GM23338 (cell line): ENCODE data around the gene NDUFA11. TPM values are rescaled to one million over a fixed set of nuclear protein-coding genes. Genes with fewer than 3 reads are reported as not detected.

Experiments used
- ATAC-seq: fragments of 200-7000 bp; cut with Tn5 transposase; 3 replicates; pipeline ENCODE4 v1.9.1; 2020
- DNase-seq: peaks from one replicate; pipeline ENCODE4 v3.0.0-alpha.2; 2015; ENCODE audit warnings: low spot score
- H2AFZ ChIP-seq: fragments of 200-600 bp; sonication (generic); 2 replicates; pipeline ENCODE4 v1.8.0; 2016; ENCODE audit warnings: antibody characterized with exemption, mild to moderate bottlenecking, moderate library complexity
- H3F3A ChIP-seq: fragments of 200-600 bp; sonication (generic); replicated peaks from 2 replicates; pipeline ENCODE4 v1.8.0; 2017; ENCODE audit warnings: antibody characterized with exemption, mixed run types, low read depth
- H3K27ac ChIP-seq: fragments of 200-600 bp; sonication (generic); 2 replicates; pipeline ENCODE4 v1.6.1; 2016; ENCODE audit warnings: low read depth
- H3K27me3 ChIP-seq: fragments of 200-600 bp; sonication (generic); 2 replicates; pipeline ENCODE4 v1.8.0; 2016; ENCODE audit warnings: mild to moderate bottlenecking, mixed run types, moderate library complexity; ENCODE audit not compliant: insufficient read depth
- H3K36me3 ChIP-seq: fragments of 200-600 bp; sonication (generic); 2 replicates; pipeline ENCODE4 v1.8.0; 2016; ENCODE audit warnings: mild to moderate bottlenecking; ENCODE audit not compliant: insufficient read depth
- H3K4me1 ChIP-seq: fragments of 200-600 bp; sonication (generic); 2 replicates; pipeline ENCODE4 v1.8.0; 2016; ENCODE audit warnings: mild to moderate bottlenecking, moderate library complexity; ENCODE audit not compliant: insufficient read depth
- H3K4me2 ChIP-seq: fragments of 200-600 bp; sonication (generic); 2 replicates; pipeline ENCODE4 v1.7.1; 2017; ENCODE audit warnings: mixed run types
- H3K4me3 ChIP-seq: fragments of 200-600 bp; sonication (generic); 2 replicates; pipeline ENCODE4 v1.6.1; 2016; ENCODE audit warnings: mixed run types
- H3K79me2 ChIP-seq: fragments of 200-600 bp; sonication (generic); replicated peaks from 2 replicates; pipeline ENCODE4 v1.8.0; 2017; ENCODE audit warnings: mild to moderate bottlenecking; ENCODE audit not compliant: insufficient read depth
- H3K9me2 ChIP-seq: fragments of 200-600 bp; sonication (generic); 2 replicates; pipeline ENCODE4 v1.8.0; 2017; ENCODE audit not compliant: insufficient read depth
- H4K20me1 ChIP-seq: fragments of 200-600 bp; sonication (generic); replicated peaks from 2 replicates; pipeline ENCODE4 v1.8.0; 2017; ENCODE audit warnings: mild to moderate bottlenecking; ENCODE audit not compliant: insufficient read depth
- H3K27ac Mint-ChIP-seq: 2 replicates; pipeline ENCODE4 v1.8.0; 2020; ENCODE audit warnings: inconsistent platforms, mild to moderate bottlenecking, moderate library complexity, mixed read lengths
- H3K27me3 Mint-ChIP-seq: 3 replicates; pipeline ENCODE4 v1.8.0; 2022; ENCODE audit warnings: low read depth, mild to moderate bottlenecking, moderate library complexity, mixed read lengths, inconsistent platforms; ENCODE audit not compliant: insufficient read depth, poor library complexity
- H3K36me3 Mint-ChIP-seq: 3 replicates; pipeline ENCODE4 v1.8.0; 2021; ENCODE audit warnings: low read depth, mild to moderate bottlenecking, inconsistent platforms, moderate library complexity, mixed read lengths
- H3K4me1 Mint-ChIP-seq: 3 replicates; pipeline ENCODE4 v1.8.0; 2020; ENCODE audit warnings: mild to moderate bottlenecking, inconsistent platforms, mixed read lengths
- H3K4me3 Mint-ChIP-seq: 3 replicates; pipeline ENCODE4 v1.8.0; 2021; ENCODE audit warnings: moderate library complexity, mild to moderate bottlenecking, inconsistent platforms, mixed read lengths
- H3K9me3 Mint-ChIP-seq: 3 replicates; pipeline ENCODE4 v1.8.0; 2020; ENCODE audit warnings: moderate library complexity, mild to moderate bottlenecking, inconsistent platforms, mixed read lengths
- CREB1 ChIP-seq: fragments of 250-450 bp; sonication (Bioruptor Pico); IDR thresholded peaks from 2 replicates; pipeline ENCODE4 v1.5.0; 2020; ENCODE audit warnings: low read depth, mild to moderate bottlenecking, moderate library complexity
- ETS1 ChIP-seq: IDR thresholded peaks from 2 replicates; pipeline ENCODE4 v1.6.1; 2016; ENCODE audit warnings: antibody characterized with exemption
- EZH2 ChIP-seq: fragments of 200-600 bp; sonication (generic); IDR thresholded peaks from one replicate; pipeline ENCODE4 v1.8.0; 2017; ENCODE audit warnings: antibody characterized with exemption, mild to moderate bottlenecking, low read depth; ENCODE audit not compliant: unreplicated experiment
- EZH2phosphoT487 ChIP-seq: fragments of 200-600 bp; sonication (generic); IDR thresholded peaks from one replicate; pipeline ENCODE4 v1.8.1; 2018; ENCODE audit warnings: antibody characterized with exemption; ENCODE audit not compliant: unreplicated experiment
- NANOG ChIP-seq: IDR thresholded peaks from 2 replicates; pipeline ENCODE4 v1.6.1; 2016; ENCODE audit warnings: antibody characterized with exemption, borderline replicate concordance
- POLR2AphosphoS5 ChIP-seq: IDR thresholded peaks from 2 replicates; pipeline ENCODE4 v1.6.1; 2016; ENCODE audit warnings: antibody characterized with exemption, low read depth
- REST ChIP-seq: IDR thresholded peaks from one replicate; pipeline ENCODE4 v1.6.1; 2018; ENCODE audit warnings: antibody characterized with exemption; ENCODE audit not compliant: unreplicated experiment
- ZNF331 ChIP-seq: fragments of 250-450 bp; sonication (Bioruptor Pico); IDR thresholded peaks from 2 replicates; pipeline ENCODE4 v1.5.0; 2020; ENCODE audit warnings: low read depth, mild to moderate bottlenecking, moderate library complexity
- polyA plus RNA-seq: library from polyadenylated mRNA; unstranded; fragments of >200 nt; fragmentation: Nextera tagmentation; extraction: Ambion mirVana; gene quantifications from 2 replicates; pipeline ENCODE4 v1.2.1, GENCODE V29; 2016
- total RNA-seq: library from RNA; depleted of rRNA; stranded (reverse); fragments of >200 nt; shearing (Covaris generic); gene quantifications from 2 replicates; pipeline ENCODE4 v1.2.3, GENCODE V29; 2014

Gene NDUFA11
- total and polyA plus RNA-seq, 2 experiments from 2014 or later, result 171 to 523 TPM

GRCh38 chr19:5943045-5943444, 39.5 kb upstream of the NDUFA11 start (continued):
- TF ChIP-seq CREB1 (CRISPR knock-in tag), result no peak
- TF ChIP-seq POLR2AphosphoS5, result no peak
- no peak for TF ChIP-seq EZH2phosphoT487
- no peak for TF ChIP-seq ZNF331 (CRISPR knock-in tag)
- TF ChIP-seq NANOG, result no peak

DNA sequence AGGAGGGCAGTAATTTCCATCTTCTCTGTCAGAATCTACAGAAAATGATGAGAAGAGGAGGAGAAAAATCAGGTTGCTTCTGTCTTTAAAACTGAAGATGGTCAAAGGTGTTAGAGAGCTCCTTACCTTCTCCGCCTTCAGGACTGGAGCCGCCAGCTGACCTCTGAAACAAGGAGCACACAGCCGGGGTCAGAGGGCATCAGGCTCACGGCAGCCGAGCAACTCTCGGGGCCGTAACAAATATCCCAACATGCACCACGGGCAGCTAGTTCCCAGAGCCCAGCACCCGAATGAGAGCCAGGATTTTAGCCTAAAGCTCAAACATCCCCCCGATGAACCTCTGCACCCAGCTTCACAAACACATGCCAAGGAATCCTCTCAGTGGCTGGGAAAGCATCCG, 38.1 kb upstream of the NDUFA11 start:
- no peaks in the 10 kb centered on the region for H3F3A ChIP-seq
- H3K4me1 ChIP-seq, result no peaks in the 10 kb centered on the region
- H3K27me3 Mint-ChIP-seq, result peaks cover 18% of the 10 kb centered on the region
- peaks cover 30% of the 10 kb centered on the region for H4K20me1 ChIP-seq
- H3K4me2 ChIP-seq, result no peak overlapping the region
- TF ChIP-seq POLR2AphosphoS5, result no peak
- peaks cover 35% of the 10 kb centered on the region for H3K36me3 Mint-ChIP-seq
- no peak overlapping the region for H2AFZ ChIP-seq
- no peak overlapping the region for H3K27ac ChIP-seq
- peaks cover 30% of the 10 kb centered on the region for H3K4me1 Mint-ChIP-seq
- H3K9me3 Mint-ChIP-seq, result no peaks in the 10 kb centered on the region
- H3K36me3 ChIP-seq, result peaks cover 8% of the 10 kb centered on the region; the same call in 1 of the 2 replicates
- H3K27ac Mint-ChIP-seq, result peak overlapping the region; percentile 79
- ATAC-seq, result no peak
- H3K27me3 ChIP-seq, result no peaks in the 10 kb centered on the region
- H3K79me2 ChIP-seq, result peaks cover 84% of the 10 kb centered on the region
- DNase-seq, result no peak
- no peak overlapping the region for H3K4me3 ChIP-seq
- H3K4me3 Mint-ChIP-seq, result no peak overlapping the region
- no peaks in the 10 kb centered on the region for H3K9me2 ChIP-seq

GRCh38 chr19:5940260-5941208, 36.9 kb upstream of the NDUFA11 start:
- Histone ChIP-seq H3F3A (no peaks in the 10 kb centered on the region), H3K79me2 (peaks cover 75% of the 10 kb centered on the region), H3K9me2 (no peaks in the 10 kb centered on the region), H3K27ac (no peak overlapping the region), H2AFZ (no peak overlapping the region), H3K4me1 (no peaks in the 10 kb centered on the region), H3K4me2 (no peak overlapping the region), H4K20me1 (peaks cover 25% of the 10 kb centered on the region), H3K27me3 (no peaks in the 10 kb centered on the region), H3K4me3 (no peak overlapping the region), H3K36me3 (peaks cover 8% of the 10 kb centered on the region; the same call in 1 of the 2 replicates)
- Mint-ChIP-seq H3K36me3 (peaks cover 38% of the 10 kb centered on the region), H3K4me1 (peaks cover 29% of the 10 kb centered on the region), H3K27ac (no peak overlapping the region), H3K27me3 (peaks cover 19% of the 10 kb centered on the region), H3K9me3 (no peaks in the 10 kb centered on the region), H3K4me3 (no peak overlapping the region)
- no peak for TF ChIP-seq CREB1 (CRISPR knock-in tag)
- DNase-seq (no peak), ATAC-seq (no peak)

DNA sequence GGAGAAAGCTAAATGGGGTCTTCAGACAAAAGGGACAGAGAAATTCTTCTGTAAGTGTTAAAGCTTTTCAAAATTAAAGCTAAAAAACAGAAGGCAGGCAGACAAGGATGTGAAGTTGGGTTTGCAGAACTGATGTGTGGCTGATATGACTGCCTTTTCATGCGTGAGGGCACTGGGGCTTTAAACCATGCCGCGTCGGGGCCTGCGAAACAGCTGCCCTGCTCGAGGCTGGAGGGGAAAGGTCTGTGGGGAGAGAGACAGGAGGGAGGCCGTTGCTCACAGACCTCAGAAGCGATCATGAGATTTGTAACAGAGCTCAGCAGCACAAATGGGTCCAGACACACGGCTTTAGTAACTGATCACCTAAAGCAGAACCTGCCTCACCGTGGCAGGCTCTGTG, 34.0 kb upstream of the NDUFA11 start:
- H3K27ac Mint-ChIP-seq, result no peak overlapping the region
- H3K4me1 Mint-ChIP-seq, result peaks cover 5% of the 10 kb centered on the region; the same call in 1 of the 3 replicates
- H3K36me3 ChIP-seq, result peaks cover 8% of the 10 kb centered on the region; the same call in 1 of the 2 replicates
- H3K27ac ChIP-seq, result no peak overlapping the region
- no peak overlapping the region for H3K4me2 ChIP-seq
- peaks cover 43% of the 10 kb centered on the region for H3K36me3 Mint-ChIP-seq
- H3K9me2 ChIP-seq, result no peaks in the 10 kb centered on the region
- no peak overlapping the region for H3K4me3 Mint-ChIP-seq
- peaks cover 32% of the 10 kb centered on the region for H4K20me1 ChIP-seq
- H3K4me3 ChIP-seq, result no peak overlapping the region
- peaks cover 16% of the 10 kb centered on the region for H3K27me3 Mint-ChIP-seq
- no peaks in the 10 kb centered on the region for H3K27me3 ChIP-seq
- no peak for ATAC-seq
- H3F3A ChIP-seq, result no peaks in the 10 kb centered on the region
- no peaks in the 10 kb centered on the region for H3K9me3 Mint-ChIP-seq
- no peaks in the 10 kb centered on the region for H3K4me1 ChIP-seq
- DNase-seq, result no peak
- H3K79me2 ChIP-seq, result peaks cover 57% of the 10 kb centered on the region
- H2AFZ ChIP-seq, result no peak overlapping the region
- TF ChIP-seq ZNF331 (CRISPR knock-in tag) (no peak), REST (no peak), CREB1 (CRISPR knock-in tag) (no peak), POLR2AphosphoS5 (no peak), NANOG (no peak), ETS1 (no peak), EZH2 (no peak)
